Measurements from ENCODE around the gene AMZ1.
A peak's percentile ranks its signal among the peaks of the same experiment; 100 is the strongest.

The AMZ1 gene, protein sequence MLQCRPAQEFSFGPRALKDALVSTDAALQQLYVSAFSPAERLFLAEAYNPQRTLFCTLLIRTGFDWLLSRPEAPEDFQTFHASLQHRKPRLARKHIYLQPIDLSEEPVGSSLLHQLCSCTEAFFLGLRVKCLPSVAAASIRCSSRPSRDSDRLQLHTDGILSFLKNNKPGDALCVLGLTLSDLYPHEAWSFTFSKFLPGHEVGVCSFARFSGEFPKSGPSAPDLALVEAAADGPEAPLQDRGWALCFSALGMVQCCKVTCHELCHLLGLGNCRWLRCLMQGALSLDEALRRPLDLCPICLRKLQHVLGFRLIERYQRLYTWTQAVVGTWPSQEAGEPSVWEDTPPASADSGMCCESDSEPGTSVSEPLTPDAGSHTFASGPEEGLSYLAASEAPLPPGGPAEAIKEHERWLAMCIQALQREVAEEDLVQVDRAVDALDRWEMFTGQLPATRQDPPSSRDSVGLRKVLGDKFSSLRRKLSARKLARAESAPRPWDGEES

GRCh38 chr7:2687881-2688318, at the start of gene AMZ1:
Gene AMZ1, plus strand, starts transcription at chr7:2688202. Its CDS starts 12,250 bp downstream, at chr7:2700452.
- FAIRE-seq = no peak
- DNase-seq (ENCODE audit: insufficient read length, low spot score) = no peak

GRCh38 chr7:2638224-2638991, 49.6 kb upstream of the AMZ1 start:
- FAIRE-seq (no peak), DNase-seq (ENCODE audit: insufficient read length, low spot score) (no peak)

DNA sequence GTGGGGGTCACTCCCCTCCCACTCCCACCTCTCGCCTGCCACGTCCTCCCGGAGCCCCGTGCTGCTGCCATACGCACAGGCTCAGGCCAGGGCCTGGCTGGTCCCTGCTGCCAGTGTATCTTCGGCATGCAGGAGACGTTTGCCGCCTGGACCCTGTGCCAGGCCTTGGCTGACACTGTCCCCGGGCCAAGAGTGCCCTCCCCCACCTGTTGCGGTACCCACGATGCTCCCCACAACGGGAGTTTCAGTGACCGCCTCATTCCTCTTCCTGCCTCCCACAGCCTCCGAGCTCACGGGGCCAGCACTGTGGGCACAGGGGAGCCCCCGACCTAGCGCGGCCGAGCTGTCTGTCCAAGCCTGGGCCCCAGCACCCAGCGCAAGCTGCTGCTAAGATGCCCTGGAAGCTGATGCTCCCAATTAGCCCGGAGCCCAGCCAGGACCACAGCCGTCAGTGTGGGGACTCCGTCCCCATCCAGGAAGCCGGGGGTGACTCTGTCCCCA, 48.8 kb upstream of the AMZ1 start:
- DNase-seq (ENCODE audit: insufficient read length, low spot score) = no peak
- peak; percentile 40 for FAIRE-seq

DNA sequence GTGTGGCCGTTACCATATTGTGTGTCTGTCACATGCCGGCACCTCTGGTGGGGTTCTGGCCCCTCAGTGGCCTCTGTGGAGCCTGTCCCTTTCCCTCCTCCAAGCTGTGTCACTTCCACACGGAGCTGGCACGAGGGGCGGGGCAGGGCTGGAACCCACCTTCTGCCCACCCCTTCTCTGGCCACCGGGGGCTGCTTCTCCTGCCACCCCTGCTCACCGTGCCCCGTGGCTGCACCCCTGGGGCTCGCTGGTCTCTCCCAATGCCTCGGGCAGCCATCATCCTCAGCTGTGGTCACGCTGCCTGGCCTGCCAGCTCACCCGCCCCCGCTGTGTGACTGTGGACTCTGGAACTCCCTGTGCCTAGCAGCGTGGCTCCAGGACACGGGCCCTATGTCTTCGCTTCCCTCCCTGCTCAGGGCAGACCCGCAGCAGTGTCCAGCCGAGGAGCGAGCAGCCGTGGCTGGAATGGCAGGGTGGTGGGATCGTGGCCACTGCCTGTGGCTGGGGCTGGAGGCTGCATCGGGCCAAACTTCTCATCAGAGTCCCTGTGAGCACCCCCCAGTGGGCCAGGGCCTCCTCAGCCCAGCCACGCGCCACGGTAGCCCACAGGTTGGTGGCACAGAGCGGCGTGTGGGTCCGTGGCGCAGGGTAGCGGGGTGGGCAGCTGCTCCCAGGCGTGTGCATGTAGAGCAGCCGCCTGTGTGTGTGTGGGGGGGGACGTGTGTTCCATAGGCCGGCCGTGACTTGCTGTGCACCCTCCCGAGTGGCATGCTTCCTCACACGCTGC, 48.1 kb upstream of the AMZ1 start:
- DNase-seq (ENCODE audit: insufficient read length, low spot score) (no peak), FAIRE-seq (peak; percentile 52)

- FAIRE-seq = no peak
- DNase-seq (ENCODE audit: insufficient read length, low spot score) = no peak
Observed at GRCh38 chr7:2640482-2640830, 47.5 kb upstream of the AMZ1 start.

DNA sequence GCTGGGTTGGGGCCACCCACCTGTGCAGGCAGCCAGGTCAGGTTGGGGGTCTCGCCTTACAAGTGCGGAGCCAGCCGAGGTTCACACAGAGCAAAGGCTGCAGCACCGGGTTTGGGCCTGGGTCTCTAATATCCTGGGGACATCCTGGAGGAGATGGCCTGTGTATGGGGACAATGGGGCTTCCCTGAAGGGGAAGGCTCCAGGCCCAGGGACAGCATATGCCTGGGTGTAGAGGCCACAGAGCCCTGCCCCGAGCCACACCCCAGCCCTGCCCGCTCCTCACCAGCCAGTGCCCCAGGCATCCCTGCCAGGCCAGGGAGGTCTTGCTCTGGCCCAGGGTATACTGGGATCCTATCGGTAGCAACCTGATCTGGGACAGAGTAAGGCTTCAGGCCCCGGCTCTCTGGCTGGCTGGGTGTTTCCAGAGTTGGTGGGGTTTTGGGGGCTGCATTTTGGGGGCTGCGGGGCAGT, 47.1 kb upstream of the AMZ1 start:
- FAIRE-seq (no peak), DNase-seq (ENCODE audit: insufficient read length, low spot score) (no peak)

GRCh38 chr7:2641406-2642393, 46.3 kb upstream of the AMZ1 start:
- no peak for FAIRE-seq

DNA sequence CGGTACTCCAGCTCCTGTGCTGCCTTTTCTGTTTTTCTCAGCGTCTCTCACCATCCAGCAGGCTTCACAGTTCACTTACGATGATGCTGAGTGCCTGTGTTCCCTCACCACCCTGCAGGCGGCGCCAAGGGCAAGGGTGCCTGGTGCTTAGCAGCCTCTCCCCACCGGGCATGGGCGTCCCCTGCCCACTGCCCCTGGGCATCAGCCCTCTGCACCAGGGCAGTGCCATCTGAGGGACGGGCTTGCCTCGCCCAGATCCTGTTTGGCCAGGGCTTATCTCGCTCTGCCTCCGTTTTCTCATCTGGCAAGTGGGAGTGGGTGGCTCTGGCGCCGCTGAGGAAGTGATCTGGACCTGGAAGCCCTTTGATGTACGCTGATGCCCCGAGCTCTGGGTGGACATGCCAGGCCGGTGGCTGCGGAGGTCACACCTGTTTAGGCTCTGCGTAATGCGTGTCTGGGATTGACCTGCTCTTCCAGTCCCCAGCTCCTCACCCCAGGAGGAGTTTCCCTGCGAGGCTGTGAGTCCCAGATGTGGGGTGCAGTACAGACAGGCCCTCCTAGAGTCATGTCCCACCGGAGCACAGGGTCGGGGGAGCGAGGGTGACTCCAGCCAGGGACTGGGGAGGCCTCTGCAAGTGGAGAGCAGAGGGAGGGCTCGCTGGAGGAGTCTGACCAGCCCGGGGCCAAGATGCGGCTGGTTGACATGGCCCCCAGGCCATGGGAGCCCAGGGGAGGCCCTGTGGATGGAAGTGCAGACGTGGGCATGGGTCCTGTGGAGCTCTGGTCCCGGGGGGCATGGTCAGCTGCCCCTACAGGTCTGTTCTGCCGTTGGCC, 44.4 kb upstream of the AMZ1 start:
- DNase-seq (ENCODE audit: insufficient read length, low spot score) = no peak
- FAIRE-seq = no peak

More at GRCh38 chr7:2641406-2642393, 46.3 kb upstream of the AMZ1 start:
- no peak for DNase-seq (ENCODE audit: insufficient read length, low spot score)

GRCh38 chr7:2644220-2644561, 43.8 kb upstream of the AMZ1 start:
- FAIRE-seq (no peak), DNase-seq (ENCODE audit: insufficient read length, low spot score) (no peak)

DNA sequence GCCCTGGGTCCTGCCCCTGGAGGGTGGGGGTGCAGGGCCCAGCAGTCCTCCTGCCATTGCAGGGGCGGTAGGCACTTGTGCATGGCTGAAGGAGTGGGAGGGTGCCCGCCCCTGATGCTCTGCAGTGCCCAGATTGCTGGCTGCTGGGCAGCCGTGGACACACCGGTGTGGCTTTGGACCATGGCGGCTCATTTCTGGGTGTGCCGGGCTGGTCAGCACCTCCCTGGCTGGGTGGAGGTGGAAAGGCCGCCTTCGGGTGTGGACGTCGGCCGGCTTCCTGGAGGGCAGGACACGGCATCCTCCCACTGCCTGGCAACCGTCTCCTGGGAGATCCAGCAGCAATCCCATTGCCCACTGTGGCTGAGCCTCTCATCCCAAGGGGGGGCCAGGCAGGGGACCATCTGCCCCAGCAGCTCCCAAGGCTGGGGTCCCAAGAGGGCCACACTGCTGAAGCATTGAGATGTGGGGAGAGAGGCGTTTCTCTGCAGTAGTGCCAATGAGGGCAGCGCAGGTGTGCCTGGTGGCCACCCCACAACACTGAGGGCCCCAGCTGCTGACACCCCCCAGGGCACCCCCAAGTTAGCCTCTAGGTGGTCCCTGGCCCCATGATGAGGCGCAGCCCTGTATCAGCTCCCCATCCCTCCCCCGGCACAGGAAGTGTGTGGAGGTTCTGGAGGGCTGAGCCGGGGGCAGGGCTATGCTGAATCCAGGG, 43.3 kb upstream of the AMZ1 start:
- FAIRE-seq = no peak
- no peak for DNase-seq (ENCODE audit: insufficient read length, low spot score)

DNA sequence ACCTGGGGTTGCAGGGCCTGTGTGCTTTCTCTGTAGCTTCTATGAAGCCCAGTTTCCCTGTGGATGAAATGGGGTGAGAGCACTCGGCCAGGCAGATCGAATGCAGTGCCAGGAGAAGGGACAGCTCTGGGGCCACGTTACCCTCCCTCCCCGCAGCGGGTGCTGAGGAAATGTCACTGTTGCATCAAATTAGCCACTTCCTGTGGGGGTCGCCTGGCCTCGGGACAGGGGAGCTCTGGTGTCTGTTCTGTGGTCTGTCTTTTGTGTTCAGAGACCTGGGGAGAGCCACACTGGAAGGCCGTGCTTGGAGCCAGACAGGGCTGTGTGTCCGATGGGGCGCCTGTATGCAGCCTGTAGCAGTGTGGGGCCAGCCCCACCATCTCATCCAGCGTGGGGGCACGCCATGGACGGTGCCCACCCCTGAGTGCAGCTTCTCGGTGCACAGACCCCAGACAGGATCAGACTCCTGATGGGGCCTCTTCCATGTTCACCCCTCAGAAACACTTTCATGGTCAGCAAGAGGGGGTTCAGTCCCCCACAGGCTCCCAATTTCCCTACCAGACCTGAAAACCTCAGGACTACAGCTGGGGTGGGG, 42.6 kb upstream of the AMZ1 start:
- DNase-seq (ENCODE audit: insufficient read length, low spot score) (no peak), FAIRE-seq (no peak)

DNA sequence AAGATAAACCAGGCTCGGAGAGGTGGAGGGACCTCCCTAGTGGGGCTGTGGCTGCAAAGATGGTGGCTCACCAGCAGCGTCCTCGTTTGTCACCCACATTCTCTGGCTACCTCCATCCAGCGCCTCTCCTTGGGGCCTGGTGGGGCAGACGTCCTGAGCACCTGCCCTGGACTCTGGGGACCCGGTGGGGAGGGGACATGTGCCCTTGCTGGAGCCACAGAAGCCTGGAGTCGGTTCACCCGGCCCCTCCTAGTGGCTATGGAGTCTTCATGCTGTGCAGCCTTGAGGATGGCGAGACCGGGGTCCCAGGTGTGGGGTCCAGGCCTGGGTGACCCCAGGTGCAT, 41.7 kb upstream of the AMZ1 start:
- no peak for FAIRE-seq
- DNase-seq (ENCODE audit: insufficient read length, low spot score) = no peak

- no peak for DNase-seq (ENCODE audit: insufficient read length, low spot score)
- FAIRE-seq = no peak
Observed at GRCh38 chr7:2646680-2647571, 41.1 kb upstream of the AMZ1 start.

- DNase-seq (ENCODE audit: insufficient read length, low spot score) = no peak
- no peak for FAIRE-seq
Observed at GRCh38 chr7:2647594-2648172, 40.3 kb upstream of the AMZ1 start.

DNA sequence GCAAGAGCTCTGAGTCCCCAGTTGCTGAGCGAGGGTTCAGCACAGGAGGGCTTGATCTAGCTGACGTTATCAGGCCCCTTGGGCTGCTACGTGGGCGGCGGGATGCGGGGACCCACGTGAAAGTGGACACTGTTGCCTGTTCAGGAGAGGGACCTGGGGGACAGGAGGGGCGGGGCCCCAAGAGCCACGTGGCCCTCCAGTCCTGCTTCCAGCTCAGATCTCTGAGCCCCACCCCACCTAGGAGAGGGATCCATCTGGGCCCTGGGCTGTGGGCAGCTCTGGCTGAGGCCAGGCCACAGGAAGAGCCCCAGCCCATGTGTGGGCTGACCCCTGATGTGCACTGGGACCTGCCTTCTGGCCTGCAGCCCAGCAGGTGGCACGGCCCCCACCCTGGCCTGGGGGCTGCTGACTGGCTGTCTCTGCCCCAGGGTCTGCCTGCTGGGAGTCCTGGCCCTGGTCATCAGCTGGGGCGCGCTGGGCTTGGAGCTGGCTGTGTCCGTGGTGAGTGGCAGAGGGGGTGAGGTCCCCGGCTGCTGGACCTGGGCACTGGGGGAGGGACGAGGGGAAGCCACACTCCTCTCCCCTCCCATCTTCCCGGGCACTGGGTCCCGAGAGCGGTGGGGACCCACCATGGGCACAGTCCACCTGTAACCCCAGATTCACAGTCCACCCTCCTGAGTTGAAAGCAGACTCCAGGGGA, 38.7 kb upstream of the AMZ1 start:
- DNase-seq (ENCODE audit: insufficient read length, low spot score) (no peak), FAIRE-seq (peak; percentile 38)

- FAIRE-seq = no peak
- no peak for DNase-seq (ENCODE audit: insufficient read length, low spot score)
Observed at GRCh38 chr7:2649991-2650390, 38.0 kb upstream of the AMZ1 start.

Data from HTR-8/SVneo (cell line).